Suprapubic skin (tissue), 4 donors: ENCODE data around the gene TMEM52. TPM values are rescaled to one million over a fixed set of nuclear protein-coding genes. Genes with fewer than 3 reads are reported as not detected.

Experiments used
- DNase-seq, 2 donors: peaks; one replicate each; pipeline ENCODE4 v3.0.0-alpha.2; 2019; ENCODE audit warnings: low spot score in 2 of 2
- H3K27ac ChIP-seq: fragments of 200-600 bp; sonication (generic); one replicate; pipeline ENCODE4 v1.5.1; 2019
- H3K27me3 ChIP-seq: fragments of 200-600 bp; sonication (generic); one replicate; pipeline ENCODE4 v1.5.1; 2019
- H3K36me3 ChIP-seq: fragments of 200-600 bp; sonication (generic); one replicate; pipeline ENCODE4 v1.5.1; 2019
- H3K4me1 ChIP-seq: fragments of 200-600 bp; sonication (generic); one replicate; pipeline ENCODE4 v1.5.1; 2019
- H3K4me3 ChIP-seq: fragments of 200-600 bp; sonication (generic); one replicate; pipeline ENCODE4 v1.5.1; 2019; ENCODE audit warnings: mild to moderate bottlenecking
- H3K9me3 ChIP-seq: fragments of 200-600 bp; sonication (generic); one replicate; pipeline ENCODE4 v1.5.1; 2019
- EP300 ChIP-seq: sonication (generic); formaldehyde crosslinking; IDR thresholded peaks from one replicate; pipeline ENCODE4 v1.6.1; 2017; ENCODE audit warnings: antibody characterized with exemption
- POLR2A ChIP-seq, 2 donors: fragments of 450-650 bp; IDR thresholded peaks; one replicate each; pipeline ENCODE4 v1.6.1; 2017; ENCODE audit warnings: antibody characterized with exemption in 2 of 2, mild to moderate bottlenecking in 2 of 2, moderate library complexity in 2 of 2
- POLR2AphosphoS5 ChIP-seq, 3 donors: sonication (generic); formaldehyde crosslinking; IDR thresholded peaks; one replicate each; pipeline ENCODE4 v1.6.1; 2017; ENCODE audit warnings: antibody characterized with exemption in 3 of 3
- WGBS: methylation state at CpG from one replicate; pipeline ENCODE4 v1.1.5; 2018; 5-methylcytosine and 5-hydroxymethylcytosine counted together
- total RNA-seq, 4 donors: library from RNA; depleted of rRNA; stranded (reverse); fragments of >200 nt; gene quantifications; one replicate each; pipeline ENCODE4 v1.1.0, GENCODE V29; 2016
- TF ChIP-seq, protein P1 (sequence below), 2 donors: fragments of 200-600 bp in 1 of 2; fragments of 450-650 bp in 1 of 2; sonication (generic) in 1 of 2; IDR thresholded peaks; one replicate each; pipeline ENCODE4 v1.5.1; 2016 to 2019; ENCODE audit warnings: antibody characterized with exemption in 2 of 2, mild to moderate bottlenecking in 1 of 2, moderate library complexity in 1 of 2

The TMEM52 gene
- total RNA-seq, 4 donors from 2014 or later = 2.2 to 6.0 (median 4.5) TPM

DNA sequence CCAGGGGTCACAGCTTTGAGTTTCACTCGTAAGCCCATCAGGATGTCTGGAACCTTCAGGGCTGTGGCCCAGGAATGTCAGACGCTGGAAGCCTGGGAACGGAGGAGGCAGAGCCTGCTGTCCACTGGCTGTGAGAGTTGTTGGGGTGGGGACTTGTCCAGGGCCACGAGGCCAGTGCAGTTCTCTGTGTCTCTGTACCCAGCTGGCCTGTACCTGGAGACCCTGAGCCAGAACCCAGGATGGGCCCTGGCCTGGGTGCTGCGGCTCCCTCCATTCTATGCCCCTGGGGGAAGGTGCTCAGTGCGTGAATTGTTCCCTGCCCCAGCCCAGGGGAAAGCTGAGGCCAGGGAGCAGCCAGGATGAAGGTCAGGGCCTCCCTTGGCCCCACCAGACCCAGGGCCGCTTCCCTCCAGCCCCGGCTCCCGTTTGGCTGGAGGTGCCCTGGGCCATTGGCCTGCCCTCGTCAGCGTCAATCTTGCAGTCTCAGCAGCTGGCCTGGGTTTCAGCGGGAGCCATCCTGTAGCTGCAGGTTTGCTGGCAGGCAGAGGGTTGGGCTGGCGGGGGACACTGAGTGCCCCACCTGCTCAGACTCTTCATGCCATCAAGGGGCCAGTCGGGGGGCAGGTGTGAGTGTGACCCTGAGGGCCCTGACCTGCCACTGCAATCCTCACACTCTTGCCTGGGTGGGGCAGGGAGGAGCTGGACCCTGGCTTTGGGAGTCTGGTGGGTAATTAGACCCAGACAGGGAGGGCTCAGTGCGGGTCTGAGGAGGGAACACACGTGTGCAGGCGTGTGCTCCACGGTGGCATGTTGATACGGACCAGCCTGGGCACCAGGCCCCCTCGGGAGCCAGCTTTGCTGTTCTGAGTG lies 4.7 kb downstream of the TMEM52 start:
- DNase-seq = no peak
- H3K4me1 ChIP-seq = peaks cover 40% of the 10 kb centered on the region
- WGBS = 17% methylated on average over 5 of the region's 20 CpGs

DNA sequence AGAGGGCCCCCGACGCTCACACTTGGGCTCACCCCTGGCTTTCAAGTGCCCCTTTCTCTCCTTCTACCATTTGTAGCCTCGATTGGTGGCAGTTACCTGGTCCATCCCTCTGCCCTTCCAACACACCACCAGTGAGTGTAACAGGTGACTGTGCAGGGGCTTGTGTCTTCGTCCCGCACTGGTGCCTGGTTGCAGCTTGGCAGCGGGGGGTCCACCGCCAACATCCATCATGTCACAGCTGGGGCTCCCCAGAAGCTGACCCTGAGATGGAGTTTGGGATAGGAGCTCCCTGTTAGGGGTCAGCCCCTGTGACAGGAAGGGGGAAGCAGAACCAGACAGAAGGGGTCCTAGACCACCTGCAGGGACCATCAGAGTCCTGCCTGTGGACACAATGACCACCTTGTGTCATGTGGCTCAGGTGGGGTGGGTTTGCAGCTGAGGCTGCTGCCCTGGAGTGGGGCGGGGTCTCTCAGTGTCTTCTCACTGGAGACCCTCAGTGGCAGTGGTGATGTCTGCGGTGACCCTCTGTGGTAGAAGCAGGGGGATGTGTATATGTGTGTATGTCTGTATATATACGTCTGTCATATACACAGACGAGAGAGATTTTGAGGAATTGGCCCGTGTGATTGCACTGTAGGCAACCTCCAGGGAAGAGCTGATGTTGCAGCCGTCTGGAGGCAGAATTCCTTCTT lies 7.6 kb downstream of the TMEM52 start:
- Histone ChIP-seq H3K4me3 (no peak overlapping the region), H3K36me3 (no peaks in the 10 kb centered on the region), H3K27me3 (no peaks in the 10 kb centered on the region), H3K27ac (no peak overlapping the region), H3K4me1 (peaks cover 48% of the 10 kb centered on the region), H3K9me3 (no peaks in the 10 kb centered on the region)
- DNase-seq = peak in 1 of 2 donors; percentile 49
- 85% methylated on average over 9 of the region's 13 CpGs for WGBS
- TF ChIP-seq POLR2A (IDR thresholded peaks at IDR 0.05) (no peak), POLR2AphosphoS5 (IDR thresholded peaks at IDR 0.05) (no peak), EP300 (no peak)
- TF ChIP-seq, protein P1, sequence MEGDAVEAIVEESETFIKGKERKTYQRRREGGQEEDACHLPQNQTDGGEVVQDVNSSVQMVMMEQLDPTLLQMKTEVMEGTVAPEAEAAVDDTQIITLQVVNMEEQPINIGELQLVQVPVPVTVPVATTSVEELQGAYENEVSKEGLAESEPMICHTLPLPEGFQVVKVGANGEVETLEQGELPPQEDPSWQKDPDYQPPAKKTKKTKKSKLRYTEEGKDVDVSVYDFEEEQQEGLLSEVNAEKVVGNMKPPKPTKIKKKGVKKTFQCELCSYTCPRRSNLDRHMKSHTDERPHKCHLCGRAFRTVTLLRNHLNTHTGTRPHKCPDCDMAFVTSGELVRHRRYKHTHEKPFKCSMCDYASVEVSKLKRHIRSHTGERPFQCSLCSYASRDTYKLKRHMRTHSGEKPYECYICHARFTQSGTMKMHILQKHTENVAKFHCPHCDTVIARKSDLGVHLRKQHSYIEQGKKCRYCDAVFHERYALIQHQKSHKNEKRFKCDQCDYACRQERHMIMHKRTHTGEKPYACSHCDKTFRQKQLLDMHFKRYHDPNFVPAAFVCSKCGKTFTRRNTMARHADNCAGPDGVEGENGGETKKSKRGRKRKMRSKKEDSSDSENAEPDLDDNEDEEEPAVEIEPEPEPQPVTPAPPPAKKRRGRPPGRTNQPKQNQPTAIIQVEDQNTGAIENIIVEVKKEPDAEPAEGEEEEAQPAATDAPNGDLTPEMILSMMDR (IDR thresholded peaks at IDR 0.05) = no peak

More for the DNA sequence above, 4.7 kb downstream of the TMEM52 start:
- Histone ChIP-seq H3K27ac (no peak overlapping the region), H3K27me3 (no peaks in the 10 kb centered on the region), H3K36me3 (no peaks in the 10 kb centered on the region), H3K4me3 (no peak overlapping the region), H3K9me3 (no peaks in the 10 kb centered on the region)
- no peak for TF ChIP-seq POLR2A (IDR thresholded peaks at IDR 0.05)
- TF ChIP-seq, protein P1 (IDR thresholded peaks at IDR 0.05) = no peak
- TF ChIP-seq EP300 = no peak
- TF ChIP-seq POLR2AphosphoS5 (IDR thresholded peaks at IDR 0.05) = no peak

DNA sequence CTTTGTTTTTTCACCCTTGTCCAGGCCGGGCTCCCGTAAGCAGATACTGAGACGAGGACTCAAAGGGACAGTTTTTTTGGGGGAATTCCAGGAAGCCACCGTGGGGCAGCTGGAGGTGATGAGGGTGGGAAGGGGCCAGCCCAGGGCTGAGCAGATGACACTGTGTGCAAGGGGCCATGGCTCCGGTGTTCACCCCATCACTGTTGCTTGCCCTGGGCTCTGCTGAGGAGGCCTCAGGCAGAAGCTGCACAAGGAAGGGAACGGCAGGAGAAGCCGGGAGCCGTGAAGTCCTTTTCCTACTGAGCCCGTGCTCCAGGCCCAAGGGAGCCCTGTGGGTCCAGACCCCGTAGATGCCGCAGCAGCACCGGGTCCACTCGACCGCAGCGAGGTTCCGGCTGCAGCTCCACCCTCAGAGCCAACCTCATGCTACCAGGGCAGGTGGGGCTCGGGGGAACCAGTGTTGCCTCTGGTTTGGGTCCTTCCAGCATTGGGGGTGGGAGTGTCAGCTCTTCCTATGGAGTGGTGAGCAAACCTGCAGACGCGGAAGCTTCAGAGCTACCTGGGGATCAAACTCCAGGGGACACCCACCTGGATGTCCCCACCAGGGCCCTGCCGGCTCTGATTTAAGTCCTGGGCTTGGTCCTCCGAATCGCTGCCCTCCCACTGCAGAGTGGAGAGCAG lies 8.3 kb downstream of the TMEM52 start:
- Histone ChIP-seq H3K9me3 (no peaks in the 10 kb centered on the region), H3K36me3 (no peaks in the 10 kb centered on the region), H3K4me3 (no peak overlapping the region), H3K27ac (no peak overlapping the region), H3K27me3 (no peaks in the 10 kb centered on the region), H3K4me1 (peaks cover 49% of the 10 kb centered on the region)
- DNase-seq = peak in 1 of 2 donors; percentile 66
- 95% methylated on average over 10 of the region's 22 CpGs for WGBS
- no peak for TF ChIP-seq EP300
- no peak for TF ChIP-seq POLR2A (IDR thresholded peaks at IDR 0.05)
- TF ChIP-seq, protein P1 (IDR thresholded peaks at IDR 0.05) = no peak
- TF ChIP-seq POLR2AphosphoS5 (IDR thresholded peaks at IDR 0.05) = no peak

DNA sequence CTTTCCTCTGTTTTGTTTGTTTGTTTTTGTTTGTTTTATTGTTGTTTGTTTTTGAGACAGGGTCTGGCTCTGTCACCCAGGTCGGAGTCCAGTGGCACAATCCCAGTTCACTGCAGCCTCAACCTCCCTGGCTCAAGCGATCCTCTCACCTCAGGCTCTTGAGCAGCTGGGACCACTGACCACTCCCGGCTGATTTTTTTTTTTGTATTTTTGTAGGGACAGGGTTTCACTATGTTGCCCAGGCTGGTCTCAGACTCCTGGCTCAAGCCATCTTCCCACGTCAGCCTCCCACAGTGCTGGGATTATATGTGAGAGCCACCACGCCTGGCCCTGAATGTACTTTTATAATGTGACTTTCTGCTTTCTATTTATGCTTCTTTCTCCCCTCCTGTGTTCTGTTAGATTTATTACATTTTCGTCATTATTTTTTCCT lies 9.0 kb downstream of the TMEM52 start:
- DNase-seq = no peak
- Histone ChIP-seq H3K9me3 (no peaks in the 10 kb centered on the region), H3K27ac (no peak overlapping the region), H3K36me3 (no peaks in the 10 kb centered on the region), H3K4me3 (peak overlapping the region; percentile 72), H3K4me1 (peaks cover 42% of the 10 kb centered on the region), H3K27me3 (no peaks in the 10 kb centered on the region)
- WGBS = 89% methylated on average over 6 of the region's 6 CpGs
- no peak for TF ChIP-seq POLR2A (IDR thresholded peaks at IDR 0.05)
- TF ChIP-seq EP300 = no peak
- TF ChIP-seq, protein P1 (IDR thresholded peaks at IDR 0.05) = no peak
- no peak for TF ChIP-seq POLR2AphosphoS5 (IDR thresholded peaks at IDR 0.05)

DNA sequence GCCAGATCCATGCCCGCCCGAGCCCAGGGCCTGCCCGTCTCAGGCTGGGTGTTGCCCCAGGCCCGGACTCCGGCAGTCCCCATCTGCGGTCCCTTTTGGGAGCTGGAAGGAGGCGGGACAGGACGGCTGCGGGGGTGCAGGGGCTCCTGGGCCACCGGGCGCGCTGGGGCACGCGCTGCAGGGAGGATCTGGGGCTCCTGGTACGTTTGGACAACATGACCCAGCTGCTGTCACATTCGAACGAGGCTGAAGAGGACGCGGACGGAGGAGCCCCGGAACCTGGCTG lies 10.6 kb downstream of the TMEM52 start:
- Histone ChIP-seq H3K36me3 (no peaks in the 10 kb centered on the region), H3K27me3 (no peaks in the 10 kb centered on the region), H3K27ac (peak overlapping the region; percentile 84), H3K4me1 (peaks cover 38% of the 10 kb centered on the region), H3K9me3 (no peaks in the 10 kb centered on the region), H3K4me3 (peak overlapping the region; percentile 72)
- DNase-seq = peak; percentile 79 to 80
- no peak for TF ChIP-seq EP300
- no peak for TF ChIP-seq POLR2A (IDR thresholded peaks at IDR 0.05)
- TF ChIP-seq, protein P1 (IDR thresholded peaks at IDR 0.05) = no peak
- no peak for TF ChIP-seq POLR2AphosphoS5 (IDR thresholded peaks at IDR 0.05)
- WGBS = no CpG with 5 or more reads among the region's 21 CpGs
